ENCODE data around the gene ANKRD13B. TPM values are rescaled to one million over a fixed set of nuclear protein-coding genes. Genes with fewer than 3 reads are reported as not detected.

The ANKRD13B gene
- total and polyA plus RNA-seq, 2 of the 13 experiments (the other 11 are each of a cell fraction or from before 2014, with no cell fraction given): 1.7 to 1.8 TPM

DNA sequence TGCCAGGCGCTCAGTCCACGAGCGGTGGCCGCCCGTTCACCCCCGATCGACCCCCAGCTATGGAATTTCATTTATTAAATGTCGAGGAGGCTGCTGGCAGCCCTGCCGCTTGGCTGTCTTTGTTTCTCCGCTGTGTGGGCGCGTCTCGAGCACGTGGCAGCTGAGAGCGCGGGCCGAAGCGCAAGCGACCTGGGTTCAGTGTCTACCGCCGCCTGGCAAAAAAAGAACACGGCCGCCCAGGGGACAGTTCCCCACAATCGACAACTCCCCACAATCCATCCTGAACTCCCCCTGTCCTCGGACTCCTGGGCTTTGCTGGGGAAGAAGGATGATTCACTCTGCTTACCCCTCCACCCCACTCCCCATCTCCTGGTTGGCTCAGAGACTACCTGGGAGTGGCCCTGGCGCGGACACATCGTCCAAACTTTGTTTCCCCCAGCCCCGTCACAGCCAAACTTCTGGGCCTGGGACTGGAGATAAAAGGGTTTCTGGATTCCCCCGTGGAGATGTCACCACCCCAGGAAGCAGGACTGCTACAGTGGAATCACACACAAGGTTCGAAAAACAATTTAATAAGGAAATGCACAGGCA lies 1.7 kb upstream of the ANKRD13B start (continued):
- TF ChIP-seq, protein P1, sequence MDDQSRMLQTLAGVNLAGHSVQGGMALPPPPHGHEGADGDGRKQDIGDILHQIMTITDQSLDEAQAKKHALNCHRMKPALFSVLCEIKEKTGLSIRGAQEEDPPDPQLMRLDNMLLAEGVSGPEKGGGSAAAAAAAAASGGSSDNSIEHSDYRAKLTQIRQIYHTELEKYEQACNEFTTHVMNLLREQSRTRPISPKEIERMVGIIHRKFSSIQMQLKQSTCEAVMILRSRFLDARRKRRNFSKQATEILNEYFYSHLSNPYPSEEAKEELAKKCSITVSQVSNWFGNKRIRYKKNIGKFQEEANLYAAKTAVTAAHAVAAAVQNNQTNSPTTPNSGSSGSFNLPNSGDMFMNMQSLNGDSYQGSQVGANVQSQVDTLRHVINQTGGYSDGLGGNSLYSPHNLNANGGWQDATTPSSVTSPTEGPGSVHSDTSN (CRISPR knock-in tag; IDR thresholded peaks at IDR 0.05; ENCODE audit: borderline replicate concordance): no peak
- TF ChIP-seq ATF1 (CRISPR knock-in tag; IDR thresholded peaks at IDR 0.05) (no peak), ZSCAN31 (CRISPR knock-in tag; IDR thresholded peaks at IDR 0.05; ENCODE audit: low read depth) (0 out of 2 replicates have a peak, but pooled peaks have one; percentile 41), NFRKB (IDR thresholded peaks at IDR 0.05) (no peak), ZNF354B (CRISPR knock-in tag; IDR thresholded peaks at IDR 0.05) (no peak), KMT2B (CRISPR knock-in tag; IDR thresholded peaks at IDR 0.05) (peak; percentile 35), SRSF9 (IDR thresholded peaks at IDR 0.05; ENCODE audit: borderline replicate concordance, insufficient read depth, low read depth, low read length, poor library complexity, severe bottlenecking) (no peak), STAT5B (CRISPR knock-in tag; IDR thresholded peaks at IDR 0.05) (0 out of 2 replicates have a peak, but pooled peaks have one; percentile 37), JUND (CRISPR knock-in tag; IDR thresholded peaks at IDR 0.05) (no peak), ZNF12 (CRISPR knock-in tag; IDR thresholded peaks at IDR 0.05) (no peak), HCFC1 (IDR thresholded peaks at IDR 0.05; ENCODE audit: low read depth, low read length) (no peak), WIZ (CRISPR knock-in tag; IDR thresholded peaks at IDR 0.05) (no peak), ZNF766 (CRISPR knock-in tag; IDR thresholded peaks at IDR 0.05; ENCODE audit: borderline replicate concordance) (no peak)
- TF ChIP-seq, protein P2, sequence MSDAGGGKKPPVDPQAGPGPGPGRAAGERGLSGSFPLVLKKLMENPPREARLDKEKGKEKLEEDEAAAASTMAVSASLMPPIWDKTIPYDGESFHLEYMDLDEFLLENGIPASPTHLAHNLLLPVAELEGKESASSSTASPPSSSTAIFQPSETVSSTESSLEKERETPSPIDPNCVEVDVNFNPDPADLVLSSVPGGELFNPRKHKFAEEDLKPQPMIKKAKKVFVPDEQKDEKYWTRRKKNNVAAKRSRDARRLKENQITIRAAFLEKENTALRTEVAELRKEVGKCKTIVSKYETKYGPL (CRISPR knock-in tag; IDR thresholded peaks at IDR 0.05): no peak
- TF ChIP-seq, protein P3, sequence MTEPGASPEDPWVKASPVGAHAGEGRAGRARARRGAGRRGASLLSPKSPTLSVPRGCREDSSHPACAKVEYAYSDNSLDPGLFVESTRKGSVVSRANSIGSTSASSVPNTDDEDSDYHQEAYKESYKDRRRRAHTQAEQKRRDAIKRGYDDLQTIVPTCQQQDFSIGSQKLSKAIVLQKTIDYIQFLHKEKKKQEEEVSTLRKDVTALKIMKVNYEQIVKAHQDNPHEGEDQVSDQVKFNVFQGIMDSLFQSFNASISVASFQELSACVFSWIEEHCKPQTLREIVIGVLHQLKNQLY (CRISPR knock-in tag; IDR thresholded peaks at IDR 0.05): no peak
- TF ChIP-seq, protein P4, sequence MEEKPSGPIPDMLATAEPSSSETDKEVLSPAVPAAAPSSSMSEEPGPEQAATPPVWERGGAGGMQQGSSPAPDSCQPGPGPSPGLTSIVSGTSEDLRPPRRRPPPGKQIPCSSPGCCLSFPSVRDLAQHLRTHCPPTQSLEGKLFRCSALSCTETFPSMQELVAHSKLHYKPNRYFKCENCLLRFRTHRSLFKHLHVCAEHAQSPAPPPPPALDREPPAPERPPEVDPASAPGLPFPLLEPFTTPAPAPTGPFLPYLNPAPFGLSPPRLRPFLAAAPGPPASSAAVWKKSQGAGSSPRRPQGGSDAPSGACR (CRISPR knock-in tag; IDR thresholded peaks at IDR 0.05): peak; percentile 72; the same call in 1 of the 2 replicates
- TF ChIP-seq, protein P5, sequence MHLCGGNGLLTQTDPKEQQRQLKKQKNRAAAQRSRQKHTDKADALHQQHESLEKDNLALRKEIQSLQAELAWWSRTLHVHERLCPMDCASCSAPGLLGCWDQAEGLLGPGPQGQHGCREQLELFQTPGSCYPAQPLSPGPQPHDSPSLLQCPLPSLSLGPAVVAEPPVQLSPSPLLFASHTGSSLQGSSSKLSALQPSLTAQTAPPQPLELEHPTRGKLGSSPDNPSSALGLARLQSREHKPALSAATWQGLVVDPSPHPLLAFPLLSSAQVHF (CRISPR knock-in tag; IDR thresholded peaks at IDR 0.05): no peak
- TF ChIP-seq, protein P6, sequence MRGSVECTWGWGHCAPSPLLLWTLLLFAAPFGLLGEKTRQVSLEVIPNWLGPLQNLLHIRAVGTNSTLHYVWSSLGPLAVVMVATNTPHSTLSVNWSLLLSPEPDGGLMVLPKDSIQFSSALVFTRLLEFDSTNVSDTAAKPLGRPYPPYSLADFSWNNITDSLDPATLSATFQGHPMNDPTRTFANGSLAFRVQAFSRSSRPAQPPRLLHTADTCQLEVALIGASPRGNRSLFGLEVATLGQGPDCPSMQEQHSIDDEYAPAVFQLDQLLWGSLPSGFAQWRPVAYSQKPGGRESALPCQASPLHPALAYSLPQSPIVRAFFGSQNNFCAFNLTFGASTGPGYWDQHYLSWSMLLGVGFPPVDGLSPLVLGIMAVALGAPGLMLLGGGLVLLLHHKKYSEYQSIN (CRISPR knock-in tag; IDR thresholded peaks at IDR 0.05; ENCODE audit: borderline replicate concordance): no peak
- TF ChIP-seq, protein P7, sequence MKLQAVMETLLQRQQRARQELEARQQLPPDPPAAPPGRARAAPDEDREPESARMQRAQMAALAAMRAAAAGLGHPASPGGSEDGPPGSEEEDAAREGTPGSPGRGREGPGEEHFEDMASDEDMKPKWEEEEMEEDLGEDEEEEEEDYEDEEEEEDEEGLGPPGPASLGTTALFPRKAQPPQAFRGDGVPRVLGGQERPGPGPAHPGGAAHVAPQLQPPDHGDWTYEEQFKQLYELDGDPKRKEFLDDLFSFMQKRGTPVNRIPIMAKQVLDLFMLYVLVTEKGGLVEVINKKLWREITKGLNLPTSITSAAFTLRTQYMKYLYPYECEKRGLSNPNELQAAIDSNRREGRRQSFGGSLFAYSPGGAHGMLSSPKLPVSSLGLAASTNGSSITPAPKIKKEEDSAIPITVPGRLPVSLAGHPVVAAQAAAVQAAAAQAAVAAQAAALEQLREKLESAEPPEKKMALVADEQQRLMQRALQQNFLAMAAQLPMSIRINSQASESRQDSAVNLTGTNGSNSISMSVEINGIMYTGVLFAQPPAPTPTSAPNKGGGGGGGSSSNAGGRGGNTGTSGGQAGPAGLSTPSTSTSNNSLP (IDR thresholded peaks at IDR 0.05; ENCODE audit: low read depth, low read length): no peak
- TF ChIP-seq, protein P8, sequence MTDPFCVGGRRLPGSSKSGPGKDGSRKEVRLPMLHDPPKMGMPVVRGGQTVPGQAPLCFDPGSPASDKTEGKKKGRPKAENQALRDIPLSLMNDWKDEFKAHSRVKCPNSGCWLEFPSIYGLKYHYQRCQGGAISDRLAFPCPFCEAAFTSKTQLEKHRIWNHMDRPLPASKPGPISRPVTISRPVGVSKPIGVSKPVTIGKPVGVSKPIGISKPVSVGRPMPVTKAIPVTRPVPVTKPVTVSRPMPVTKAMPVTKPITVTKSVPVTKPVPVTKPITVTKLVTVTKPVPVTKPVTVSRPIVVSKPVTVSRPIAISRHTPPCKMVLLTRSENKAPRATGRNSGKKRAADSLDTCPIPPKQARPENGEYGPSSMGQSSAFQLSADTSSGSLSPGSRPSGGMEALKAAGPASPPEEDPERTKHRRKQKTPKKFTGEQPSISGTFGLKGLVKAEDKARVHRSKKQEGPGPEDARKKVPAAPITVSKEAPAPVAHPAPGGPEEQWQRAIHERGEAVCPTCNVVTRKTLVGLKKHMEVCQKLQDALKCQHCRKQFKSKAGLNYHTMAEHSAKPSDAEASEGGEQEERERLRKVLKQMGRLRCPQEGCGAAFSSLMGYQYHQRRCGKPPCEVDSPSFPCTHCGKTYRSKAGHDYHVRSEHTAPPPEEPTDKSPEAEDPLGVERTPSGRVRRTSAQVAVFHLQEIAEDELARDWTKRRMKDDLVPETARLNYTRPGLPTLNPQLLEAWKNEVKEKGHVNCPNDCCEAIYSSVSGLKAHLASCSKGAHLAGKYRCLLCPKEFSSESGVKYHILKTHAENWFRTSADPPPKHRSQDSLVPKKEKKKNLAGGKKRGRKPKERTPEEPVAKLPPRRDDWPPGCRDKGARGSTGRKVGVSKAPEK (CRISPR knock-in tag; IDR thresholded peaks at IDR 0.05; ENCODE audit: borderline replicate concordance): no peak

All from HepG2 (cell line).